HG03135 (cell line): Measurements from ENCODE around the gene NEK6.

Experiments
- ATAC-seq: cut with Tn5 transposase; IDR thresholded peaks from one replicate; pipeline ENCODE4 v1.9.1; 2021; ENCODE audit warnings: mild to moderate bottlenecking, moderate library complexity; ENCODE audit not compliant: unreplicated experiment

NEK6 gene

GRCh38 chr9:124312290-124313265 lies 54.8 kb downstream of the NEK6 start:
- ATAC-seq: no peak

DNA sequence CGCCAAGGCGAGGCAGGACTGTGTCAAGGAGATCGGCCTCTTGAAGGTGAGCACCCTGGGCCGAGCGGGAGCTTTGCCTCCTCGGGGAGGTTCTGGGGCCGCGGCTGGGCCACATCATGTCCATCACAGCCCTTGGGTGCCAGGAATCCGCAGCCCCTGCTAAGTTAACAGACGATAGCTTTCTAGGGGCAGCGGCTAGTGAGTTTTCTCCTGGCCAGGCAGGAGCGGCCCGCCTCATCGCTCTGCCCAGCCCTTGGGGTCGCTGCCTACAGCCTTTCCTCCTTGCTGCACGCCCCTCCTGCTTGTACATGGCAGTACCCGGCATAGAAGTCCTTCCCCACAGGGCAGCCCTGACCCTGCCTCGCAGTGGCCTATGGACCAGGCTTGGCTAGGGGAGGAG lies 56.2 kb downstream of the NEK6 start:
- no peak for ATAC-seq

DNA sequence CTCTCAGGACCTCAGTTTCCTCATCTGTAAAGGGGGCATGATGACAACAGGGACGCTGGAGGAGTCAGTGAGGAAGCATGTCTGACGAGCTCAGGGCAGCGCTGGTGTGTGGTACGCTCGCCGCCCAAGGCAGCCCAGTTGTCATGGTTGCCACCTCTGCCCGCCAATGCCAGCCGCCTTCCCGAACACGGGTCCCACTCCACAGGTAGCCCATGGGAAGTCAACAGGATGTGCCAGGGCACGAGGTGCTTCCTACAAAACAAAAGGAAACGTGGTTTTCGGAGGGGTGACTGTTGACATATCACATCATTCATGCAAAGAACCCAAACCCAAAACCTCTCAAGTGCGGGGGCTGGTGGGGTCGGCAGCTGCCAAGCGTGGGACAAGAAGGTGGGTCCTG lies 58.1 kb downstream of the NEK6 start:
- no peak for ATAC-seq

DNA sequence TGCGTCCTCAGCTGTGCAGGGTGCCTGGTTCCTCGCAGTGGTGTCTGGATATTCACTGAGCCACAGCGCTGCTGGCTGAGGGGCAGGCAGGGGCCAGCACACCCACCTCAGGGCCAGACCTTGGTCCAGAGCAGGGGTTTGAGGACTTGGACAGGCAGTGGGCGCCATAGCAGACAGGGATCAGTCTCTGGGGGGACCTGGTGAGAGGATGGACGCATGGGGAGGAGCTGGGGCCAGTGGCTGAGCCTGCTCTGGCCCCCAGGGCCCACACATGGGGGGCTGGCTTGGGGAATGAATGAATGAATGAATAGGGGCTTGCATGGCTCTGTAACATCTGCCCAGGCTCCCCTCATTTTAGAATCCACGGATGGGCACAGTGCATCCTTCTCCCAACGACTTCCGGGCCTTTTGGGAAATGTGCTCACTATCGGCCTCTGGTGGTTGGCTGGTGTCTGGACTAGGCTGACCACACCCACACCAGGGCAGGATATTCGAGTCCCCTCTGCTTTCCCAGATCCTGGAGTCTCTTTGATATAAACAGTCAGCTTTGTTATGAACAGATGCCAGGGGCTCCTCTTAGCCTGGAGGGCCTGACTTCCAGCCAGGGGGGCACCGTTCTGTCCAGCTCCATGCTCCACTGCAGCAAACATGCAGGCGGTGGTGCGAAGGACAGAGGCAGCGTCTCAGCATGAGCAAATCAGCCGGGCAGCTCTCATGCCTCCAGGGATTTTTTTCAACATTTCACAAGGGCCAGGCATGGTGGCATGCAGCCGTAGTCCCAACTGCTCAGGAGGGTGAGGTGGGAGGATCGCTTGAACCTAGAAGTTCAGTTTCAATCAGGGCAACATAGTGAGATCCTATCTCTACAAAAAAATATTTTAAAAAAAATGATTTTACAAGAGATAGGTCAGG lies 62.6 kb downstream of the NEK6 start:
- ATAC-seq: no peak

DNA sequence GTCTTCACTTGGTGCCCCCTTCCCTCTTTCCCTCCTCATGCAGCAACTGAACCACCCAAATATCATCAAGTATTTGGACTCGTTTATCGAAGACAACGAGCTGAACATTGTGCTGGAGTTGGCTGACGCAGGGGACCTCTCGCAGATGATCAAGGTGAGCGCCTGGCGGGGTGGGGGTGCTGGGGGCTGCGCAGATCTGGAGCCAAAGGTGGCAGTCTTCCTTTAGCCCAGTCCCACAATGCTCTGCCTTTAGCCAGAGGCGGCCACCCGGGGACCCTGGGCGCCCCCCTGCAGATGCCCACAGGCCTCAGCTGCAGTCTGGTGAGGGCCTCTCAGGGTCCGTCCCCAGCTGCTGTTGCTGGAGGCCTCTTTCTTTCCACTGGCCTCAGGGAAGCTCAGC lies 63.7 kb downstream of the NEK6 start:
- ATAC-seq: no peak

GRCh38 chr9:124321935-124322334 lies 64.2 kb downstream of the NEK6 start:
- ATAC-seq: no peak

DNA sequence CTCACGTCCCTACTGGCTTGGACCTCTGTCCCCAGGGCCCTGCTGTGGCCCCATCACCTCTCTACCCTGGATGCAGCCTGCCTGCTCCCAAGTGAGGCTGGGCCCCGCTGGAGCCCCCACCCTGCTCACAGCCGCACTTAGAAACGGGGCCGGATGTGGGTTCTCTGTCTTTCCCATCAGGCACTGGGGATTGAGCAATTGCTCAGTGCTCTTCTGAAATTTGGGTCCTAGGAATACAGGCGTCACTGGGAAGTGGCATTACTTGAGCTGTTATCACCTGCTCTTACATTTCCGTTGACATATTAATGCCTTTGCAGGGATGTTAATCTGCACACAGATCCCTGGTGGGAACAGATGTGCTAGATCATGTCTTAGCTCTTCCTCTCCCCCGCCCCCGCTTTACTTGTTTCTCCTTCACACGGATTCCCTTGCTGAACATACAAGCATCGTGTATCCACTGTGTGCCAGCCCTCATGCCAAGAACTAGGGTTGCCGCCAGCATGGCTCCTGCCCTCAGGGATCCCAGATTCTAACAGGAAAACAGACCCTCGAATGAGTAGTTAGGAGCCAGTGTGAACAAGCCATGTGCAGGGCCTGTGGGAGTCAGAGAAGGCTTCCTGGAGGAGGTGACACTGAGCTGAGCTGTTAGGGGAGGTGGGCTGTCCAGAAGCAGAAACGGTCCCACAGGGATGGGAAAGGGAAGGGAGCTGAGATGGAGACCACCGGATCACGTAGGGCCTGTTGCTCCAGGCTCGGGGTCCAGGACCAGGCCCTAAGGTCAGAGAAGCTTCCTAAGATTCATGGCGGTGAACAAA lies 65.1 kb downstream of the NEK6 start:
- ATAC-seq: no peak

DNA sequence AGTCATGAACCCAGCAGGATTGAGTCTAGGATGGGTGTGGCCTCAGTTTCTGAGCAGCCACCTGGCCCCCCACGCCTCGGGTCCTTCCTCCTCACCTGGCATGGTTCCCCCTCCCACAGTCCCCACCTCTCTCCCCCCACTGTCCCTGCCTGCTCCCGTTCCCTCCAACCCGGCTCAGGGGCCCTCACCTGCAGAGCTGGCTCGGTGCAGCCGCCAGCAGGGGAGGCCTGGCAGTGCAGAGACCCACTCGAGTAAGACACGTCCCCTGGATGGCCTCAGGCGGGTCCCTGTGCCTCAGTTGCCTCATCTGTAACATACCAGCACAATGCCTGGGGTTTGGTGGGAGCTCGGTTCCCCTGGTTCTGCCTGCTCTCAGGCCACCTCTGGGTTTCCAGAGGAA lies 66.2 kb downstream of the NEK6 start:
- ATAC-seq: no peak

DNA sequence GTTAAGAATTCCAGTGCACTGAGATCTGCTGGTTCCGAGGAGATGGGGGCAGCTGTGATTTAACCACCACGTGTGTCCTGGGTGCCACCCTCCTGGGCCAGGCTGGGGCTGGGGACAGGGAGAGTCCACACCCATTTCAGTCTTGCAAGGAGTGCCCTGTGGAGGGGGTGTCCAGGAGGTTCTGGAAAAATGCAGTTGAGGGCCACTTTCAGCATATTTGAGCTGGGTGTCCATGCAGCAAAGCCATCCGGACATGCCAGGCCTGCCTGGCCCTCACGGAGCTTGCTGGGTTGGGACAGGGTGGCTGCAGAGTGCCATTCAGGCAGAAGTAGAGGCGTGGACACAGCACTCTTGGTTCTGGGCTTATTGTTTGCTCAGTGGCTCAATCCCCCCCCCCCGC lies 68.1 kb downstream of the NEK6 start:
- no peak for ATAC-seq

GRCh38 chr9:124326378-124326777 lies 68.6 kb downstream of the NEK6 start:
- no peak for ATAC-seq

DNA sequence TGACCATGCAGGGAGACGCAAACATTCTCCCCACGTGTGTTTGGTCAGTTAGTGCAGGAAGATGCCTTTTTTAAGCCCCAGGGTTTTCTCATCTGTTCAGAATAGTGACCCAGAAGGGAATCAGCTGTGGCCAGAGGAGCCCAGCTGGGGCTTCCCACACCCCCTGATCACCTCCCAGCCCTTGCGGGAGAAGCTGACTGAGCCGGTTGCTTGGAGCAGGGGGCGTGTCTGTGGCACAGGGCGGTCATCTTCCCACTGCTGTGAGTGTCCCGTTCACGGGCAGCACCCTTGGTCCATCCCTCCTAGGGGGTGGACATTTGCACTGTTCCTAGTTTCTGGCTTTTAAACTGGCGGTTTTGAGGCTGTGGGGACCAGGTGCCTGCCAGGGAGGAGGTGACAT lies 69.7 kb downstream of the NEK6 start:
- ATAC-seq: no peak

GRCh38 chr9:124328285-124328684 lies 70.5 kb downstream of the NEK6 start:
- no peak for ATAC-seq

DNA sequence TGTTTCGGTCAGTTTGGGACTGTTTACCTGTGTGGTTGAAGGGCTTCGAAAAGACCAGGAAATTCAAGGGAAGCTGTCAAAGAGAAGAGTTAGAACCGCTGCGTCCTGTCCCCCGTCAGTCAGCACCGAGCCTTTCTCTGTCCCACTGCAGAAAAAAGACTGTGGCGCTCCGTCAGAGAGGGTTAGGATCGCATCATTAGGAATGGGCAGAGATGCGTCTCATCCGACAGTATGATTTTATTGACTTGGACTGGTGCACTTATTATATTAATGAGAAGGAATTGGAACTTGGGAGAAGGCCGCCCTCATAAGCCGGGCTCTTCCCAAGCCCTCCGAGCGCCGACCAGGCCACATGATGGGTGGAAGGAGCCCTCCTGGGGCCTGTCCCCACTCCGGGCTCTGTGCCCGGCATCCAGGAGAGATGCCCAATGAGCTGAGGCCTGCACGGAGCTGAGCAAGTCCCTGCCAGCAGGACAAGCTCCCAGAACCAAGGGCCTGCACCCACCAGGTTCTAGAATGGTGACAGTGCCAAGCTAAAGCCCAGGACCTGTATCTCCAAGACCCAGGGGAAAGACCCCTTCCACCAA lies 71.5 kb downstream of the NEK6 start:
- ATAC-seq: no peak

- ATAC-seq: no peak
These were observed 72.4 kb downstream of the NEK6 start for GRCh38 chr9:124330011-124330697.

GRCh38 chr9:124331580-124331979 lies 73.8 kb downstream of the NEK6 start:
- no peak for ATAC-seq

DNA sequence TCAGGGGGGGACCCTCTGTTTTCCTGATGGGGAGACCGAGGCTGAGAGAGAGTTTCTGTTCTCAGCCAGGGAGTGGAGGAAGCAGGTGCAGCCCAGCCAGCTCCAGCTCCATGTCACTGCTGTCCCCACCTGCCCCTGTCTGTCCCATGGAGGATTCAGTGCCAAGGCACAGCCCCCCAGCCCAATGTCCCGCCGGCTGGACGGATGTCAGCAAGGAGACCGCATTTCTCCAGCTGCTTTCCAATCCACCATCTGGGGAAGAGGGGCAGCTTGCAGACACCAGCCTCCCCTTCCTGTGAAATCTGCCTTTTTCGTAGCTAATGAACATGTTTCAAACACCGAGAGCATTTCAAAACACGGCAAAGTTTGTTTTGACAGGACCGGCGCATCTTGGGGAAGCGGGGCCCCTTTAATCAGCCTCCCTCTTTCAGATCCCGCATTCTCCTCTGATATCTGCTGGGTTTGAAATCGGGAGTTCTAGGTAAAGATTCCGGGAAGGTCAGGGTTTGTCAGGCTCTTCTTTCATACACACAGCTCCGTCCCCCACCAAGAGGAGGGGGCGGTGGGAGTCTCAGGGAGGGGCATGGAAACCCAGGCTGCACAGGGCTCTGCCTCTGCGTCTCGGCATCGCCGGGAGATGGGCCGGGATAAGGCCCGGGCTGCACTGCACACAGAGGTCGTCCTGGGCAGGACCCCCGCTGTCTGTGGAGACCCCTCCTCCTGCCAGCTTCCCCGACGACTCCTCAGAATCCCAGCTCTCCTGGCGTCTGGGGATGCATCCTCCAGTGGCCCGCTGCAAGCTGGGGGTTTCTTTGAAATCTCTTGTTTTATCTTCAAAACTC lies 74.8 kb downstream of the NEK6 start:
- no peak for ATAC-seq

DNA sequence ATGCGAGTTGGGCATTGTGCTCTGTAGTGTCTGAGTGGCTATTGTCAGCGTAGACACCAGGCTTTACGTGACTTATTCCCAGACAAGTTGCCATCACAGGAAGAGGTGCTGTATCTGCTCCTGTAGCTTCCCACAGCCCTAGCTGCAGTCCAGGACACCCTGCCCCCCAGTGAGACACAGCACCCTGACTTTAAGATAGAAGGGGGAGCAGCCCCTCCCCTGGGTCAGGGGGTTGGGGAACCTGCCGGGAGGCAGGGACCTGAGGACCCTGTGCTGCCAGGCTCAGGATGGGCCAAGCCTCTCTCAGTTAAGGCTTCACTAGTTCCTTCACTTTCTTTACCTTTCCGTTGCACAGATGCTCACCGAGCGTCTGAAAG lies 75.4 kb downstream of the NEK6 start:
- ATAC-seq: no peak

GRCh38 chr9:124334568-124335319 lies 77.0 kb downstream of the NEK6 start:
- ATAC-seq: no peak
